Activated CD4-positive, alpha-beta T cell treated with anti-CD3 and anti-CD28 coated beads, Interleukin-2, Interleukin-6, amounts not matched to agents 100 ng/mL and 50 ng/mL, durations not matched to agents 16 hours and 8 hours (primary cell): Measurements from ENCODE around the gene TFDP2.
"Not testable (repeated sequence)": the region's sequence is repeated elsewhere in the genome, so short reads cannot be mapped to it uniquely, and the experiment has no call there.

Experiments used
- DNase-seq: peaks from one replicate; pipeline ENCODE4 v3.0.0-alpha.2; 2020

The TFDP2 gene

DNA sequence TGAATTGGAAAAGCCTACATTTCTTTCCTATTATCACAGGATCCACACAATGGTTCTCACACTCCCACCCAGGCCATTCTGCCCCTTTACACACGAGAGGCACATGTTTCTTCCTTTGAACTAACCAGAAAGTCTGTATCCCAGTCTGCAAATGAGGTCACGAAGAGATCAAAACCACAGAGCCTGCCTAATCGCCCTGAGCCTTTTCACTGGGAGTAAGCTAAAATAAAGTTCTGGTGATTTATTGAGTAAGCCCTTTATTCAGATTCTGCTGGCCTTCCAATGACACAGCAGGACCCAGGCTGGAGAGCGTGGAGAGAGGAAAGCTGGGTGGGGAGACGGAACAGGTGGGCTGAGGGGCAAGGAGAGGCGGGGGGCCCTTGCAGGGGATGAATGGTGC, 194.2 kb downstream of the TFDP2 start:
- no peak for DNase-seq

DNA sequence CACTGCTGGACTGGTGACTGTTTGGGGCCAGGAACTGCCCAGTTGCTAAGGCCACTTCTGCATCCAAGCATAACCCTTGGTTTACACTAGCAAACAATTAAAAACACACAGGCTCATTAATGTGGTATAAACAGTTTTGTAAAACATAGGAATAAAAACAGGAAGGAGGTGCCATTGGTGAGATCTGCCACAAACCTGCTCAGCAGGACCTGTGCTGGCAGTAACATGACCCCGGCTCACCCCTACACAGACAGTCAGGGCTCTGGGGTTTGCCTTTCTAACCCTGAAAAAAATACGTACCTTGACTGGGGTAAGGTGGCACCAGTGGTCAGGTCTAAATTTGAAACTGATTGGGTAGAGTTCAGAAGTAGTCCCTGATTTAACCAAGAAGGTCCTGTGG, 196.7 kb downstream of the TFDP2 start:
- no peak for DNase-seq

DNA sequence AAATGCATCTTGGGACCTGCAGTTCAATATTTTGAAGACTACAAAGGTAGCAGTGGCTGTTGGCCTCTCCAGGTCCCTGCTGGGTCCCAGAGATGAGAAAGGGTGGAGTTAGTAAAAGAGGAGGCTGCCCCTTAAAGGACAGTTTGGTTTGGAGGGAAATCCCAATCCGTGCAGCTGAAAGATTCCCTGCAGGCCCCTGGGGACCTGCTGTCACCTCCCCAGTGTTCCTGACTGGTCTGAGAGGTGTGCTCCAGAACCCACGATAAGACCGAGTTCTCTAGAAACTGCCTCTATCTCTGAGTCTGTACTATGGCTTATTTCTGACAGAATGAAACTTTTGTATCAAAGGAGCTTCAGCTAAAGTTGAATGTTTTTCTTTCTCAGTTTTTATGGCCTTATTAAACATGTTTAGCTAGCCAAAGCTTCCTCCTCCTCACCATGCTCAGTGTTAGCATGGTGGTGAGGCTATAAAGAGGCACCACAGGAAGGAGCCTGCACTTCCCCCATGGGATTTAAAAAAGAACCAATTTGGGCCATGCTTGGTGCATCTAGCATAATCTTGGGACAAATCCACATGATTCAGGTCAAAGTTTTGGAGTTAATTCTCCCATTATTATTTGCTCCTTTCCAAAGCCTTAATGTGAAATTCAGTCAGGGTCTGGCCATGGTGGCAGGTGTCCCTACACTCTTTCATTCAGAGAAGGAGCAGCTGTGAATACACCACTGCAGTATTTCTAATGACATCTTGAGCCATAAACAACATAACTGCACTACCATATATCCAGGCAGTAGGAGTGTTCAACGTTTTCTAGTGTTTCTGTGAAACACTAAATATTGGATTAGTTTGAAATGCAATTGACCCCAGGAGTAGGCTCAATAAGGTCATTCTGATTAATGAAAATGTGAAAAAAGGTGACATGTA, 198.5 kb downstream of the TFDP2 start:
- no peak for DNase-seq

DNA sequence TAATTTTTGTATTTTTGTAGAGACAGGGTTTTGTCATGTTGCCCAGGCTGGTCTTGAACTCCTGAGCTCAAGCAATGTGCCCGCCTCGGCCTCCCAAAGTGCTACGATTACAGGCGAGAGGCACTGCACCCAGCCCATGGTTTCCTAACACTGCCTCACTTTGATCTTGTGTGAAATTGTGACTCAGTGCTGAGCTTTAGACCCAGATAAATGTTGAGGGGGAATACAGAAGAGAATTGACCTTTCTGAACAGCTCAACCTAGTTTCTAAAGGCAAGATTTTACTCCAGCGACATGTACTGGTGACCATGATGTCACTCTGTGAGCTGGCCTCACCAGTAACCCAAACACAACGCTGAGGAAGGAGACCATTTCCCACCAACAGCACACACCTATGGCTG, 199.4 kb downstream of the TFDP2 start:
- DNase-seq, result no peak

DNA sequence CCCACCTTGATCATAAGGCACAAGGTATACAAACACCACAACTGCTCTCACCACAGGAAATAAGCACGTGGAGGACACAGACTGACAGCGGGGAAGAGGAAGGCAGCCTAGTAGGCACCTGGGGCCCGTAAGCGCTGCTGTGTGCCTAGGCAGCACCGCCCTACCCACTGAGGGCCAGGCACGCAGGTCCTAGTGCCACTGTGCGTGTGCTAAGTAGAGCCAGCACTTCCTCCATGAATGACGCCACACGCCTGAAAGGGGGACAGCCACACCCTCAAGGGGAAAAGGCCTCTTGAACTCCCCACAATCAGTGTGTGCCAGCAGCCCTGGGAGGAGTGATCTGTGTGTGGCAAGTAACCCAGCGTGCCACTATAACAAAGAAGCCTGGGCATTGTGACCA, 199.9 kb downstream of the TFDP2 start:
- no peak for DNase-seq

DNA sequence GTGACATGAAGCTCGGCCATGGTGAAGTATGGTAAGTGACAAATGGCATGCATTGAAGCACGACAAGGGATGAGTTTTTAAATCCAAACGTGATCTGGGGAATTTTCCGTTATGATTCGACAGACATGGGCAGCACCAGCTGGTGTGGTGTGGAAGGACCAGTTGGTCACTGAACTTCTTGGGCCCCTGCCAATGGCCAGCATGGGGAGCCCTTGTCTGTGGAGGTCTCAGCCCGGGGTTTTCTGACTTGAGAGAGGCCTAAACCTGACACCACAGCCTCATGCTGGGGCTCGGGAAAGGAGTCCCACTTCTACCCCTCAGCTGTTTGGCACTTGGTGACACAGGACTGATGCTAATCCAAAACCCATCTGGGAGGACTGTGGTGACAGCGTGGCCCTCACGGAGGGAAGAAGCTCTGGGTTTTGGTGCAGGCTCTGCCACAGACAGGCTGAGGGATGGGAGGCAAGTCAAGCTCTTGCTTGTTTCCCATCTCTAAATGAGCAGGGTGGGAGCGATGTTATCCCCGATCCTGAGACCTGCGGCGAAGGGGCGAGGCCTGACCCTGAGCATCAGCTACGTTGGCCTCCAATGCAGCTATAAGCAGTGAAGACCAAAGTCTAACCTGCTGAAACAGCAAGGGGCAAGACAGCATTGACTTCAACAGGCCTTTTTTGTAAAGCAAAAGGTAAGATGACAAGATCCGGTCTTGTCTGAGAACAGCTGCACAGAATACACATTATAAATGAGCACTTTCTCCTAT, 203.4 kb downstream of the TFDP2 start:
- DNase-seq, result no peak

DNA sequence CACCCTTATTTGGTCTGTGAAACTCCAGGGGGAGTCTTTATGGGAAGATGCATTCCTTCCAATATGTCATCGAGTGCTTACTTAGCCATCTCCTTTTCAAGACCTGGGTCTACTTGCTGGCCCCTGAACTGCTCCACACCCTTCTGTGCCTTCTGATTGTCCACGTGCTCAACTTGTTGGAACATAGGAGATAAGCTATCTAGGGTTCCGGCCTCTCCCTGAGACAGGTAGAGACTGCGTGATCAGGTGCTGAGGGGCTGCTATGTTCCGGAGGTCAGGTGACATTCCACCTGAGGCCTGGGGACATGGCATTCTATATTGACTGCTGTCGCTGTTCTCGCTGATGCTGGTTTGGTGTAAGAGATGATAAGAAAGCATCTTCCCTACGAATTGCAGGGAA, 207.3 kb downstream of the TFDP2 start:
- no peak for DNase-seq

DNA sequence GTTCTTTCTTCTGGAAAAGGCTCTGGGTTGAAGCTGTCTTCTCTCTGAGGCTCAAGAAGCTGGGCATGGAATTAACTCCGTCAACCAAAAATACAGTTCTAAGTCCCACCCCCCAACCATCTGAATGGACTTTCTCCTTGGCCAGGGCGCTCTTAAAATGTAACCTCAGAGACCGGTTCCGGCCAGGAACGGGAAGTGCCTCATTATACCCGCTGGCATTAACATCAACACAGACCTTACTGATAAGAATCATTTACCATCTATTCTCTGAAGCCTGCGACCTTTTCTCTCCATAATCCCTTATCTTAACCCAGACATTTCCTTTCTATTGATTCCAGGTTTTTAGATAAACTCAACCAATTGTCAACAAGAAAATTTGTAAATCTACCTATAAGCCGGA, 208.3 kb downstream of the TFDP2 start:
- no peak for DNase-seq

DNA sequence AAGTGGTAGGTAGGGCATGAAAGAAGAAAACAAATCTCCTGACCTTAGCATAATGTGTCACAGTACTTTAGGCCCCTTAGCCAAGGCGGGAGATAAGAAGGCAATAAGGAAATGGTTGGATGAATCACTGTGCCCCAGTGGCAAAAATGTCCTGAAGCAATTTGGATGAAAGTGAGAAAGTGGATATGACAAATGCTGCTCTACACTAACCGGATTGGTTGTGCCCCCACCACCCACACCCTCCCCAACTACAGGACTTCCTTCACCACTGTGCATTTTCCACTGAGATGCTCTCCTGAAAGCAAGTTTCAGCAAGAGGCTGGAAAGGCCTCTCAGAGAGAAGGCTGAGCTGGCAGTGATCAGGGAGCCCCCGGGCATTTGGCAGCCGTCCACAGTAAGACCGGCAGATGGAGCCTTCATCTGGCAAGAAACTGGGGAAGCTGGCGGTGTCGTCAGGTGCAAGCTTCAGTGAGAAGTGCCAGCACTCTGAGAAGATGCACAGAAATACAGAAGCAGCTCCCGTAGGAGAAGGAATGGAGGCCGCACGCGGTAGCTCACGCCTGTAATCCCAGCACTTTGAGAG, 209.1 kb downstream of the TFDP2 start:
- DNase-seq, result peak; percentile 53

DNA sequence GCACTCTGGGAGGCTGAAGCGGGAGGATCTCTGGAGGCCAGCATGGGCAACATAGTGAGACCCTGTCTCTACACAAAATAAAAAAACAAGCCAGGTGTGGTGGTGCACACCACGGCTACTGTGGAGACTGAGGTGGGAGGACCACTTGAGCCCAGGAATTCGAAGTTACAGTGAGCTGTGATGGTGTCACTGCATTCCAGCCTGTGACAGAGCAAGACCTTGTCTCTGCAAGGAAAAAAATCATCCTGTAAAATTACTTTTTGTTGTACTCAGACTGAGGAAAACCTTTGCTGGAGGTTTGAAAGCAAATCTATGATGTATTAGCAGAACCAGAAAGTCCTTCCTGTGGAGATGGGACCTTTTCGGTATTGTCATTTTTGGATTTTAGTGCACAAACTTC, 209.6 kb downstream of the TFDP2 start:
- DNase-seq, result no peak

DNA sequence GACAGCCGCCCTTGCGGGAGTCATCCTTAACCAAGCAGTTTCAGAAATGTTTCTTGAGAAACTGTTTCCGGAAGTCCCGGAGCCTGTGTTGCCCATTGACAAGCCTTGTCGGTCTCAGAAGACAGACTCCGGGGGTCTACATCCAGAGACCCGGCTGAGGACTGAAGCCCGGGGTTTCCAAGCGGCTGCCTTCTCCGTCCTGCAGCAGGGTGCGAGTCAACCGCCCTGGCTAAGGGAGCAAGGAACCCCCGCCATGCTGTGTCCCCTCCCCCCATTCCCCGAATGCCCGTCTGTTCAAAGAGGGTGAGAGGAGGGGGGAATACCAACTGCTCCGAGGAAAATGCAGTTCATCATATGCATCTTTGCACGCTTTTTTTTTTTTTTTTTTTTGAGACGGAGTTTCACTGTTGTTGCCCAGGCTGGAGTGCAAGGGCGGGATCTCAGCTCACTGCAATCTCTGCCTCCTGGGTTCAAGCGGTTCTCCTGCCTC, 211.3 kb downstream of the TFDP2 start:
- no peak for DNase-seq

DNA sequence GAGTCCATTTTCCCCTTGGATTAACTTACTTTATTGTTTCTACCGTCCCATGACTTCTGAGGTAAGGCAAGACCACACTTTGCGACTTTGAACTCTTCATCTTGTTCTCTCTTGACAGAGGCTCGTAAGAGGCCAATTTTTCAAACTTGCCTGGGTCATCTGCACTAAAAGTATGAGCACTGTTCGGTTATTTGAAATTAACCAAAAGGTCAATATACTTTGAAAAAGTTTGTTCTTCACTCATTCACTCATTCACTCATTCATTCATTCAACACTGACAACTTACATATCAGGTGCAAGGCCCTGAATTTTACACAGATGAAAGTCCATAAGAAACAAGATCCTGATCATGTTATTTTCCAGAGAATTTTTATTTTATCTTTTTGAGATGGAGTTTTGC, 215.0 kb downstream of the TFDP2 start:
- no peak for DNase-seq

DNA sequence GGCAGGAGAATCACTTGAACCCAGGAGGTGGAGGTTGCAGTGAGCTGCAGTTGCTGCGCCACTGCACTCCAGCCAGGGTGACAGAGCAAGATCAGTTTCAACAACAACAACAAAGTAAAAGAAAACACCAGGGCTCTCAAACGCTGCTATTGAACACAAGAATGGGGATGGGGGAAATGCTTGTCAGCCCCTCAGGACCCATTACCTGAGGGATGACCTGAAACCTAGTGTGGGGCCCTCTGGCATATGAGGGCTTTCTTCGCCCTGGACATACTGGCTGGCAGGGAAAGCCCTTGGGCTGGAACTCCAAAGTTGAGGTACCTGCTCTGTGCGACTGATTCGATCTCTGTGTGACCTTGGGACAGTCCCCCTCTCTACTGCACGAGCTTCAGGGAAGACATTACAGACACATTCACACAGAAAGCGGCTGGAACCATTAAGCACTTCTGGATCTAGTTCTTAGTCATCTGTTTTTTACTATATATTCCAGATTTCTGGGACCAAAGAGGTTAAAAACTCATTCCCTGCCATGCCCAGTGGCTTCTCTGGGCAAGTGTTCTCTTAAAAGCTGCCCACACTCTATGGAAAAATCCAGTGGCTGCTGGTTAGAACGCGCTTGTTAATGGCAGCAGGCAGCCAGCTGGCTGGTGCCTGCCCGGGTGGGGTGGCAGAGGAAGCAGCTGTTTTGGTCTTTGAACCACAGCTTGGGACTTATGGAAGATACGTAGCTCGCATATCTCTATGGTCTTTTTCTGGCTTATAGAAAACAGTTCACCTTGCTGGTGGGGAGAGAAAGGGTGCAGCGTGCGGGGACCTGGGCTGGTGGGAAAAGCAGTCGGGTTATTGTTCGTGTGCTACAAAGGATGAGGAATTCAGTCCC, 215.7 kb downstream of the TFDP2 start:
- DNase-seq, result no peak

DNA sequence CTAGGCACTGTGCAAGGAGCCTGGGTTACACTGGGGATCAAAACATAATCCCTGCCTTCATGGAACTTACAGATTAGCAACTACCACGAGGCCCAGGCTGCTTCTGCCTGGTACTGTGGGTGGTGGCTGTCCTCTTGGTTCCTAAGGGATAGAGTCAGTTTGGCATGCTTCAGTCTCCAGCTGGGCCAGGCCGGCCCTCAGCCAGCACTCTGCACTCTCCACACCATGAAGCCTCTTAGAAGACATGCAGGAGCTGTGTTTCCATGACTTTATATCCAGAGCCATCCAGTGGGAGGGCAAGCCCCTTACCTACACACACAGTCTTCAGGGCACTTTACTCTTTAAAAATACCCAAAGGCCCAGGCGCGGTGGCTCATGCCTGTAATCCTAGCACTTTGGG, 218.5 kb downstream of the TFDP2 start:
- no peak for DNase-seq

DNA sequence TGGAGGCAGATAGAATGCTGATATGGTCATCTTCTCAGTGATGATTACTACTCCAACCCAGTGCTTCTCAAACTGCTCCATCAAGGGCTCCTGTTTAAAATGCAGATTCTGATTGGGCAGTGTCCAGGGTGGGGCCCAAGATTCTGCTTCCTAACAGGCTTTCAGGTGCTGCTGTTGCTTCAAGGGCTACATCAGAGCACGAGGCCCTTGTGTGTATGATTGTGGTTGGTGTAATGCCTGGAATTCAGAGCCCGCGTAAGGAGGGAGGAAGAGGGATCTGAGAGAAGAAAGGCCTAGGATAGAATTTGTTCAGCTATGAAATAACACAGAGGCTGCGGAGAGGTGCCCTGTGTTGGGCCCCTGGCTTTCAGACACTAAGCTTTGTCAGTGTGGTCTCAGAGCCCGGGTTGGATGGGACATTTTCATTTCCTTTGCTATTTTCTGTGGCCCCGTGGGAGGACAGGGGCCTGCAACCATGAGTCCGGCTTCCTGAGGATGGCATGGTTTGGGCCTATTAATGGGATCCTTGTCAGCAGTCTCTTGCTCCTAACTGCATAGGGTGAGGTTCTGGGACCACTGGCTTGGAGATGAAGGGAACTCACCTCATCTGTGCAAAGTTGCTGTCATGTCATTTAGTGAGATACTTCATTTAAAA, 219.9 kb downstream of the TFDP2 start:
- DNase-seq, result no peak

DNA sequence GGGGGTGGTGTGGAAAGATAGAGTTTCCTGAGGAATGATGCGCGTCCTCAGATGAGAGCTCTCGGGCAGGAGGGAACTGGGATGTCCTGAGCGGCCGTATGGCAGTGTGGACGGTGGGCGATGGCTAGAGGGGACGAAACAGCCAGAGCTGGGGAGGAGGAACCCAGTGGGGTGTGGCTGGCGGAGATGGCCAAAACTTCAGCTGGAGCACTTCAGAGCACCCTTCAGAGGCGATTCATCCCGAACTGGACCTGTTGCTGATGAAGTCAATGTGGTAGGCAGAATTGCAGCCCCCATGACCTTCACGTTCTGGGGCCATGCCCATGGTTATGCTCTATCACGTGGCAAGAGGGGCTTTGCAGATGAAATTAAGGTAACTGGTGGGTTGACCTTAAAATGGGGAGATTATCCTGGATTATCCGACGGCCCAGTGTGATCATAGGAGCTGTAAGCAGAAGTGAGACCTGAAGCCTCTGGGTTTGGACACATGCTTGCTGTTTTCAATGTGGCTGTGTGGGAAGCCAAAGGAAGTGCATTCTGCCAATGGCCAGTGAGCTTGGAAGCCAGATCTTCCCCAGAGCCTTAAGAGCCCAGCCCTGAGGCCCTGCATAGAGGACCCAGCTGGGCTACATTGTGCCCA, 220.6 kb downstream of the TFDP2 start:
- DNase-seq, result no peak

DNA sequence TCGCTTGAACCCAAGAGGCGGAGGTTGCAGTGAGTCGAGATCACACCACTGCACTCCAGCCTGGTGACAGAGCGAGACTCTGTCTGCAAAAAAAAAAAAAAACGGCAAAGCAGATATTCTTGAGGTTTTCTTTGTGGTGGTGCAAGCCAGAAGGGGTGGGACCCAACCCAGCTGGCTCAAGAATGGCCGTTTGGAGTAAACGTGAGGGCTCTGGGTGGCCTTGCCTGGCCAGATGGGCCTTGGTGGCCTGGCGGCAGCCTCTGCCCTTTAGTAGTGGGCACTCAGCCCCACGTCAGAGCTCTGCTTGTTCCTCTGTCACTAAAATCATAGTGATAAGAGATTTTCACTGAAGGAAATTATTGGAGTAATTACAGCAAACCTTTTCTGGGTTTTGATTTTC, 222.4 kb downstream of the TFDP2 start:
- DNase-seq, result no peak

DNA sequence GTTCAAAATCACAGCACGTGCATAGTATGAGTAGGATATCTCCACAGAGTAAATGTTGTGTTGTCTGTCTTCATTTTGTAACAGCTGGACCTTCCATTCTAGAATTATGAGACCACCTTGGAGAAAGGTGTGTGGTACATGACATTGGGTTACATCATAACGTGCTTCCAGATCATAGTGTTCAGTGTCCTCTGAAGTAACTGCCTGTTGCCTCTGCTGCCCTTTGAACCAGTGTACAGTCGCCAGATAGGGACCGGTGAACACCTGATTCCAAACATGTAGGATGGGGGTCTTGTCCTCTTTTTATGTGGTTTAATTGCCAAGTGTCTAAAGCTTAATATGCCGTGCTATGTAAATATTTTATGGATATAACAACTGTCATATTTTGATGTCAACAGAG, 223.7 kb downstream of the TFDP2 start:
- DNase-seq, result not testable (repeated sequence)

DNA sequence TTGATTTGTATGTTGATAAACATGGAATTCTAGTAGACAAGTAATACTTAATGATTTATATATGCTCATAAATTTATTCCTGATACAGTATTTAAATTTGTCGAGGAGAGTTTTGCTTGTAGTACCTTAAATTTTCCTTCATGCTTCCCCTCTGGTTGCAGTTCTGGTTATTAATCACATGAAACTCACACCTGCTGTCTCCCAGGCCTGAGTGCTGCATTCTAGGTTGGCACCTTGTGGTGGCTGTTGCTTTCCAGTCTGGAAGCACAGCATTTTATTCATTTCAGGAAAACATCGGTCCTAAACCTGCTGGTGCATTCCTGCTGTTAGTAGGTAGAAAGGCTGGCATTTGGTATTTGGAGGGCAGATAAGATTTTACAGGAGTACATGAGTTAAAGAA, 228.0 kb downstream of the TFDP2 start:
- no peak for DNase-seq

DNA sequence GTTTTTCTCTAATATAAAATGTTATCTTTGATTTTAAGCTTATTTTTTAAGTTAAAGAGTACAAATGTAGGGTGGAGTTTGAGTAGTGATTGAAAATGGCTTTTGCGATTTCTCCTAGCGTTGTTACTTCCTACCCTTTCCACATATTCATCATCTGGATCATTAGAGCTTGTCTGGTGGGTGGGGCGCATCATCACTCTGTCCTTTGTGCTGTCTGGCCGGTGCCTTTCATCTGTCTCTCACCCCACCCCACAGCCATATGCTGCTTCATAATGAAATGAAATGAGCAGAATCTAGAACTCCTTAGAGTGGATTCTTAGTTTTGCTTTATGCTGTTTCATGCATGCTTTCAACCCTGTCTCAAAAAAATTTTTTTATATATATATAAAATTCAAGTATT, 228.6 kb downstream of the TFDP2 start:
- DNase-seq, result no peak

DNA sequence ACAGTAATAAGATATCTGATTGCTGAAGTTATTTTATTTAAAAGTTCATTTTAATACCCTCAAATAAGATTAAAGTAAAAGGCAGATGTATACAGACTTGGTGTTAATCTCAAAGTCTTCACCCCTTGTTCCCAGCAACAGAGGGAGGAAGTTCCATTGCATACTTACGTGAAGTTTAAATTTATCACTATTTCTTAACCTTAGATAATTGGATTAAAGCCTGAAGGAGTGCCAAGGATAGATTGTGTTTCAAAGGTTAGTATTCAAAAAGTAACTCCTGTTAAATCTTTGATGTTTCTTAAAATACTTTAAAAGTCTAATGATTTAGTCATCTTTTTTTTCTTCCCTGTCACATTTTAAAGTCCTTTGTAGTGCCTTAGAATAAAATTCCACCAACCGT, 233.6 kb downstream of the TFDP2 start:
- no peak for DNase-seq

DNA sequence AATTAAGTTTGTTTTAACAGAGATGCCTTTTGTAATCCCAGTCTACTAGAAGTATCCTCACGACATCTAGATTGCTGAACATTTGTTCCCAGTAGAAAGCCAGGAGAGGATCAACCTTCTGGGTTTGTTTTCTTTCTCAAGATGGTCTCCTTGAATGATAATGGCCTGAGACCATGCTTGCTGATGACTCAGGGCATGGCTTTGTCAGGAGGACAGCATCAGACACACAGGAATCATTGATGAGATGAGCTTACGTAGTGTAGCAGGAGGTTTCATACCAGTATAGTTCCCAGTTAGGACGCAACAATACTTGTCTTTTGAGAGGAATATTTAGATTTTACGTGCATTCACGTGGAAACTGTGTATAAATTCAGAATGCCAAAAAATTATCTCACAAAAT, 234.3 kb downstream of the TFDP2 start:
- no peak for DNase-seq
